Tibial artery (tissue), 4 donors: Measurements from ENCODE around the gene IGF2BP2.
"Not testable (repeated sequence)": the region's sequence is repeated elsewhere in the genome, so short reads cannot be mapped to it uniquely, and the experiment has no call there.

Source experiments
- DNase-seq, 2 donors: peaks; one replicate each; pipeline ENCODE4 v3.0.0-alpha.2; 2019
- H3K27ac ChIP-seq, 2 donors: fragments of 200-600 bp; sonication (generic) in 1 of 2; 1 replicate in 1 of 2; 2 replicates in 1 of 2; pipeline ENCODE4 v1.5.1; 2018 to 2019; ENCODE audit warnings: mild to moderate bottlenecking in 1 of 2
- H3K27me3 ChIP-seq, 2 donors: fragments of 200-600 bp; sonication (generic) in 1 of 2; one replicate each; pipeline versions ENCODE4 v1.5.1 to v1.6.0; 2016 to 2019
- H3K36me3 ChIP-seq, 3 donors: fragments of 200-600 bp; sonication (generic) in 2 of 3; one replicate each; pipeline ENCODE4 v1.5.1; 2016 to 2019; ENCODE audit warnings: mild to moderate bottlenecking in 2 of 3
- H3K4me1 ChIP-seq, 4 donors: fragments of 200-600 bp; sonication (generic) in 2 of 4; 1 replicate in 3 of 4; 2 replicates in 1 of 4; pipeline ENCODE4 v1.5.1; 2016 to 2019
- H3K4me3 ChIP-seq, 2 donors: fragments of 200-600 bp; sonication (generic) in 1 of 2; 1 replicate in 1 of 2; 2 replicates in 1 of 2; pipeline ENCODE4 v1.5.1; 2018 to 2019; ENCODE audit warnings: mild to moderate bottlenecking in 2 of 2
- H3K9me3 ChIP-seq, 3 donors: fragments of 200-600 bp; sonication (generic) in 1 of 3; one replicate each; pipeline ENCODE4 v1.5.1; 2016 to 2019
- CTCF ChIP-seq, 2 experiments: fragments of 200-600 bp in 1 of 2; fragments of 450-650 bp in 1 of 2; IDR thresholded peaks; one replicate each; pipeline ENCODE4 v1.5.1; 2017 to 2019; ENCODE audit warnings: antibody characterized with exemption in 2 of 2, mild to moderate bottlenecking in 1 of 2, moderate library complexity in 1 of 2
- intact Hi-C: fragments of 100-400 bp; cut with DNase I; formaldehyde crosslinking; loops from one replicate; pipeline ENCODE4 v1.15.0; 2023; ENCODE audit warnings: low total_unique reads

Gene IGF2BP2

GRCh38 chr3:185788292-185788691 lies 36.5 kb downstream of the IGF2BP2 start:
- no peak for TF ChIP-seq CTCF (IDR thresholded peaks at IDR 0.05)
- Histone ChIP-seq H3K4me3 (no peak overlapping the region), H3K36me3 (no peaks in the 10 kb centered on the region), H3K4me1 (no peaks in the 10 kb centered on the region), H3K9me3 (no peaks in the 10 kb centered on the region), H3K27me3 (peaks cover 0 to 2% of the 10 kb centered on the region in 2 donors), H3K27ac (no peak overlapping the region)
- intact Hi-C loops: no loop called here
- DNase-seq: no peak

- no peak for DNase-seq
- Histone ChIP-seq H3K27me3 (peaks cover 0 to 2% of the 10 kb centered on the region in 2 donors), H3K36me3 (no peaks in the 10 kb centered on the region), H3K4me1 (no peaks in the 10 kb centered on the region), H3K4me3 (no peak overlapping the region), H3K9me3 (no peaks in the 10 kb centered on the region), H3K27ac (no peak overlapping the region)
- intact Hi-C loops: no loop called here
- no peak for TF ChIP-seq CTCF (IDR thresholded peaks at IDR 0.05)
Measured at GRCh38 chr3:185786956-185787877, 37.6 kb downstream of the IGF2BP2 start.

GRCh38 chr3:185786258-185786657 lies 38.6 kb downstream of the IGF2BP2 start:
- H3K27me3 ChIP-seq, DNase-seq, intact Hi-C loops, H3K4me1 ChIP-seq, H3K4me3 ChIP-seq, H3K9me3 ChIP-seq, H3K27ac ChIP-seq, H3K36me3 ChIP-seq: not testable (repeated sequence)

- TF ChIP-seq CTCF (IDR thresholded peaks at IDR 0.05): no peak
- H3K4me1 ChIP-seq: no peaks in the 10 kb centered on the region
- H3K27me3 ChIP-seq: peaks cover 0 to 1% of the 10 kb centered on the region in 2 donors
- no peaks in the 10 kb centered on the region for H3K9me3 ChIP-seq
- no peak for DNase-seq
- intact Hi-C loops: no loop called here
- no peak overlapping the region for H3K27ac ChIP-seq
- H3K36me3 ChIP-seq: no peaks in the 10 kb centered on the region
- no peak overlapping the region for H3K4me3 ChIP-seq
Measured at GRCh38 chr3:185784317-185784716, 40.5 kb downstream of the IGF2BP2 start.

GRCh38 chr3:185781759-185782158 lies 43.1 kb downstream of the IGF2BP2 start:
- Histone ChIP-seq H3K4me3 (no peak overlapping the region), H3K27ac (no peak overlapping the region), H3K36me3 (no peaks in the 10 kb centered on the region), H3K9me3 (no peaks in the 10 kb centered on the region), H3K27me3 (no peaks in the 10 kb centered on the region), H3K4me1 (no peaks in the 10 kb centered on the region)
- DNase-seq: no peak
- TF ChIP-seq CTCF (IDR thresholded peaks at IDR 0.05): no peak
- intact Hi-C loops: no loop called here

GRCh38 chr3:185779461-185779860 lies 45.4 kb downstream of the IGF2BP2 start:
- Histone ChIP-seq H3K27ac (no peak overlapping the region), H3K4me1 (no peaks in the 10 kb centered on the region), H3K27me3 (peaks cover 0 to 2% of the 10 kb centered on the region in 2 donors), H3K4me3 (no peak overlapping the region), H3K9me3 (no peaks in the 10 kb centered on the region), H3K36me3 (no peaks in the 10 kb centered on the region)
- DNase-seq: no peak
- intact Hi-C loops: no loop called here
- no peak for TF ChIP-seq CTCF (IDR thresholded peaks at IDR 0.05)
